Activated T-cell treated with anti-CD3 and anti-CD28 coated beads, Interleukin-2, amount 50 U/mL, for 24 hours (primary cell): ENCODE measurements around the gene NAA38.
"Not testable (repeated sequence)": the region's sequence is repeated elsewhere in the genome, so short reads cannot be mapped to it uniquely, and the experiment has no call there.

ENCODE experiments used
- DNase-seq: peaks from one replicate; pipeline ENCODE4 v3.0.0-alpha.2; 2020
- H3K27ac Mint-ChIP-seq: 2 replicates; pipeline ENCODE4 v1.8.0; 2020; ENCODE audit warnings: mild to moderate bottlenecking, mixed read lengths
- H3K27me3 Mint-ChIP-seq: 2 replicates; pipeline ENCODE4 v1.8.0; 2020; ENCODE audit warnings: mixed read lengths
- H3K36me3 Mint-ChIP-seq: 2 replicates; pipeline ENCODE4 v1.8.0; 2020; ENCODE audit warnings: low read depth, mixed read lengths
- H3K4me1 Mint-ChIP-seq: 2 replicates; pipeline ENCODE4 v1.8.0; 2020; ENCODE audit warnings: low read depth, mixed read lengths
- H3K4me3 Mint-ChIP-seq: 2 replicates; pipeline ENCODE4 v1.8.0; 2020; ENCODE audit warnings: mild to moderate bottlenecking, moderate library complexity, mixed read lengths
- H3K9me3 Mint-ChIP-seq: 2 replicates; pipeline ENCODE4 v1.8.0; 2020; ENCODE audit warnings: mixed read lengths

The NAA38 gene

DNA sequence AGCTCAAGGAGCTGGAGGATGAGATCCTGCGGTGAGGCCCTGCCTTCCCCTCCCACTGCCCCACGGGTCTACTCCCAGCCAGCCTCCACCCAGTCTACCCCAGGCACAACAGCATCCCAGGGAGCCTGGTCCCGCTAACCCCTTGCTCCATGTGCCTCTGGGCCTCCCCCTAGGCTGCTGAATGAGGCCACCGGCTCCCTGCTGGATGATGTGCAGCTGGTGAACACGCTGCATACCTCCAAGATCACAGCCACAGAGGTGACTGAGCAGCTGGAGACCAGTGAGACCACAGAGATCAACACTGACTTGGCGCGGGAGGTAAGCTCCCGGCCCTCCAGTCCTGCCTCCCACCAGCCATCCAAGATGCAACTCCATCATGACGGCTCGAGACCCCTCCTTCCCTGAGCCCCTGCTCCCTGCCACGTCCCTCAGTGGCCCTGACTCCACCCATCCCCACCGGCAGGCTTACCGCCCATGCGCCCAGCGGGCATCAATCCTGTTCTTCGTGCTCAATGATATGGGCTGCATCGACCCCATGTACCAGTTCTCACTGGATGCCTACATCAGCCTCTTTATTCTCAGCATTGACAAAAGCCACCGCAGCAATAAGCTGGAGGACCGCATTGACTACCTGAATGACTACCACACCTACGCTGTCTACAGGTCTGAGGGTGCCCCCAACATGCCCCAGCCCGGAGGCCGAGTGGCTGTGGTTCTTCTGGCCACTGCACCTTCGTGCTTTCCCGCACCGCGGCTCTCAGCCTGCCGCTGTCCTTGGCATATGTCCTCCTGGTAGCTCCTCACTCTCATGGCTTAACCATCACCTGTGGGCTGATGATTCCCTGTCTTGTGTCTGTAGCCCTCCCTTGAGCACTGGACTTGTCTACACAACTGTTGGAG lies 38.4 kb downstream of the NAA38 start:
- Mint-ChIP-seq H3K27me3 (no peaks in the 10 kb centered on the region), H3K4me1 (no peaks in the 10 kb centered on the region), H3K9me3 (no peaks in the 10 kb centered on the region), H3K4me3 (no peak overlapping the region), H3K27ac (no peak overlapping the region), H3K36me3 (no peaks in the 10 kb centered on the region)
- DNase-seq: no peak

DNA sequence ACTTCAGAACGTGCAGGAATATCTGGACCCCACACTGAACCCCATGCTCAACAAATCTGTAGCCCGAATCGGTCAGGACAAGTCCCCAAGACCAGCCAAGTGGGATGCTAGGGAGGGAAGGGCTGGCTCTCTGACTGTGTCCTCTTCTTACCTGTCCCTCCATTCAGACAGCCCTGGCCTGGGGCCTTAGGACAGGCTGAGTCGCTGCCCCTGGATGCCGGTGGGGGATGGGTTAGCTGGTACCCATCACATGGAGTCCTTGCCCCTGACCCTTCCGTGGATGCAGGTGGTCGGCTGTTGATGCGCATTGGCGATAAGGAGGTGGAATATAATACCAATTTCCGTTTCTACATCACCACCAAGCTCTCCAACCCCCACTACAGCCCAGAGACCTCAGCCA lies 39.3 kb downstream of the NAA38 start:
- no peak overlapping the region for H3K4me3 Mint-ChIP-seq
- DNase-seq: no peak
- no peak overlapping the region for H3K27ac Mint-ChIP-seq
- H3K36me3 Mint-ChIP-seq: no peaks in the 10 kb centered on the region
- H3K4me1 Mint-ChIP-seq: no peaks in the 10 kb centered on the region
- H3K27me3 Mint-ChIP-seq: no peaks in the 10 kb centered on the region
- H3K9me3 Mint-ChIP-seq: no peaks in the 10 kb centered on the region

- Mint-ChIP-seq H3K4me1 (no peaks in the 10 kb centered on the region), H3K27me3 (no peaks in the 10 kb centered on the region), H3K4me3 (no peak overlapping the region), H3K9me3 (no peaks in the 10 kb centered on the region), H3K27ac (no peak overlapping the region), H3K36me3 (no peaks in the 10 kb centered on the region)
- no peak for DNase-seq
Observed at GRCh38 chr17:7817643-7817964, 39.8 kb downstream of the NAA38 start.

DNA sequence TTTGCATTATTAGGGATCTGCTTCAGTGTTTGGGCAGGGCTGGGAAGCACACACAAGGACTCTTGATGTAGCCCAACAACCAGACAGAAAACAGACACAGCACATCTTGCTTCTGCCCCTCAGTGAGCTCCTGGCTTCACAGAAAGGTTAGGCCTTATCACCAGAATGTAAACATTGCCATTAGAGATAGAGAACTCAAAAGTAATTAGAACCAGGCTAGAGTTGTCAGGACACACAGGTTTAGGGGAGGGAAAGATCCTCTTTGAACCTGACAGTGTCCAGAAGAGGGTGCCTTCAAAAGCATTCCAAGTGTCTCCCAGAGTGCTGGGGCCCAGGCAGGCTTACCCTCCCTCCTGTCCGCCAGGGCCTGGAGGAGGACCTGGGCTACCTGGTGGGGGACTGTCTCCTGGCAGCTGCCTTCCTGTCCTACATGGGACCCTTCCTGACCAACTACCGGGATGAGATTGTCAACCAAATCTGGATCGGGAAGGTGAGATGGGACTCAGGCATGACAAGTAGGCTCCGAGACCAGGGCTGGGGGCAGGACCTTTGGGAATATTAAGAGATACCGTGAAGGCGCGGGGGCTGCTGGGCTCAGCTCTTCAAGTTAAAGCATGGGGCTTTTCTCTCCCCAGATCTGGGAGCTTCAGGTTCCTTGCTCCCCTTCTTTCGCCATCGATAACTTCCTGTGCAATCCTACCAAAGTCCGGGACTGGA lies 40.3 kb downstream of the NAA38 start:
- Mint-ChIP-seq H3K27ac (no peak overlapping the region), H3K9me3 (no peaks in the 10 kb centered on the region), H3K4me1 (no peaks in the 10 kb centered on the region), H3K36me3 (no peaks in the 10 kb centered on the region), H3K4me3 (no peak overlapping the region), H3K27me3 (no peaks in the 10 kb centered on the region)
- no peak for DNase-seq

GRCh38 chr17:7814969-7815368 lies 42.4 kb downstream of the NAA38 start:
- no peaks in the 10 kb centered on the region for H3K36me3 Mint-ChIP-seq
- peaks cover 4% of the 10 kb centered on the region for H3K4me1 Mint-ChIP-seq
- DNase-seq: no peak
- no peaks in the 10 kb centered on the region for H3K9me3 Mint-ChIP-seq
- H3K27me3 Mint-ChIP-seq: no peaks in the 10 kb centered on the region
- H3K4me3 Mint-ChIP-seq: no peak overlapping the region
- H3K27ac Mint-ChIP-seq: no peak overlapping the region

DNA sequence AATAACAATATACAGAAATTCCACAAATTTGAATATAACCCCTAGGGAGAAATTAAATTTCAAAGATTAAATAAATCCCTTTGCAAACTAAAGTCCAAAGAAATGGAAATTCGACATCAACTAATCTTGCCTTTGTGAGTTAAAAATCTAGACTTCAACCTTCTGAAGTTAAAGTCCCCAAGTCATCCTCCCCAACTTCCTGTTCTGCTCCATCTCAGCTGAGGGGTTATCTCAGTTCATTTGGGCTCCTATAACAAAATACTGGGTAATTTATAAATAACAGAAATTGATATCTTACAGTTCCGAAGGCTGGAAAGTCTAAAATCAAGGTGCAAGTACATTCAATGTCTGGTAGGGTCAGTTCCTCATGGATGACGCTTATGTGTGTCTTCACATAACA lies 46.1 kb downstream of the NAA38 start:
- Mint-ChIP-seq H3K27ac (no peak overlapping the region), H3K4me3 (no peak overlapping the region), H3K36me3 (no peaks in the 10 kb centered on the region)

GRCh38 chr17:7809791-7810343 lies 47.5 kb downstream of the NAA38 start:
- not testable (repeated sequence) for H3K27ac Mint-ChIP-seq, H3K36me3 Mint-ChIP-seq, H3K4me3 Mint-ChIP-seq, H3K4me1 Mint-ChIP-seq, H3K27me3 Mint-ChIP-seq, H3K9me3 Mint-ChIP-seq, DNase-seq

More for the DNA sequence above, 46.1 kb downstream of the NAA38 start:
- Mint-ChIP-seq H3K27me3 (no peaks in the 10 kb centered on the region), H3K9me3 (no peaks in the 10 kb centered on the region), H3K4me1 (peaks cover 4% of the 10 kb centered on the region)
- no peak for DNase-seq

GRCh38 chr17:7809086-7809790 lies 48.1 kb downstream of the NAA38 start:
- H3K4me1 Mint-ChIP-seq: peaks cover 4% of the 10 kb centered on the region
- peaks cover under 1% of the 10 kb centered on the region for H3K27me3 Mint-ChIP-seq
- no peak overlapping the region for H3K27ac Mint-ChIP-seq
- DNase-seq: no peak
- no peak overlapping the region for H3K4me3 Mint-ChIP-seq
- H3K36me3 Mint-ChIP-seq: no peaks in the 10 kb centered on the region
- H3K9me3 Mint-ChIP-seq: no peaks in the 10 kb centered on the region

GRCh38 chr17:7807206-7807605 lies 50.2 kb downstream of the NAA38 start:
- H3K27ac Mint-ChIP-seq: no peak overlapping the region
- H3K4me3 Mint-ChIP-seq: no peak overlapping the region
- H3K27me3 Mint-ChIP-seq: peaks cover 8% of the 10 kb centered on the region
- DNase-seq: no peak
- H3K4me1 Mint-ChIP-seq: peaks cover 4% of the 10 kb centered on the region
- H3K9me3 Mint-ChIP-seq: no peaks in the 10 kb centered on the region
- no peaks in the 10 kb centered on the region for H3K36me3 Mint-ChIP-seq
